ENCODE data around the gene GSK3B.

- TF ChIP-seq CTCF (conservative IDR thresholded peaks at IDR 0.05 in 1 of 2, IDR thresholded peaks at IDR 0.05 in 1 of 2; ENCODE audit: low read depth in 1 of 2, low read length in 2 of 2) (no peak), EZH2 (IDR thresholded peaks at IDR 0.05; ENCODE audit: low read length, missing control alignments) (no peak)
Observed at GRCh38 chr3:120130656-120131055, 36.4 kb upstream of the GSK3B start.

Measured in fibroblast of lung (primary cell).